ENCODE data around the gene MYOC.

The MYOC gene

DNA sequence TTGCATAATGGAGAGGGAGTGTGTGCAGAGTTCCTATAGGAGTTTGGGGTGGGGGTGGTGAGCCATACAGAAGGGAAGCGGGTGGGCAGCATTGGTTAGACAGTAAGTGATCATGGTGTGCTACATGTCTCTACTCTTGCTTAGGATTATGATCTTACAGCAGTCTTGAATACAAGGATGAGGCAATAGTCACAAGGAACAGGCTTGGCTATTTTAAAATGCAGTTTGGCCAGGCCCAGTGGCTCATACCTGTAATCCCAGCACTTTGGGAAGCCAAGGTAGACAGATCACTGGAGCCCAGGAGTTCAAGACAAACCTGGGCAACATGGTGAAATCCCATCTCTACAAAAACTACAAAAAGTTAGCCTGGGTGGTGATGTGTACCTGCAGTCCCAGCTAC is 12.3 kb downstream of the MYOC start:
- H3K4me3 ChIP-seq (ENCODE audit: low read depth, low read length), result no peak overlapping the region
- TF ChIP-seq, protein P1, sequence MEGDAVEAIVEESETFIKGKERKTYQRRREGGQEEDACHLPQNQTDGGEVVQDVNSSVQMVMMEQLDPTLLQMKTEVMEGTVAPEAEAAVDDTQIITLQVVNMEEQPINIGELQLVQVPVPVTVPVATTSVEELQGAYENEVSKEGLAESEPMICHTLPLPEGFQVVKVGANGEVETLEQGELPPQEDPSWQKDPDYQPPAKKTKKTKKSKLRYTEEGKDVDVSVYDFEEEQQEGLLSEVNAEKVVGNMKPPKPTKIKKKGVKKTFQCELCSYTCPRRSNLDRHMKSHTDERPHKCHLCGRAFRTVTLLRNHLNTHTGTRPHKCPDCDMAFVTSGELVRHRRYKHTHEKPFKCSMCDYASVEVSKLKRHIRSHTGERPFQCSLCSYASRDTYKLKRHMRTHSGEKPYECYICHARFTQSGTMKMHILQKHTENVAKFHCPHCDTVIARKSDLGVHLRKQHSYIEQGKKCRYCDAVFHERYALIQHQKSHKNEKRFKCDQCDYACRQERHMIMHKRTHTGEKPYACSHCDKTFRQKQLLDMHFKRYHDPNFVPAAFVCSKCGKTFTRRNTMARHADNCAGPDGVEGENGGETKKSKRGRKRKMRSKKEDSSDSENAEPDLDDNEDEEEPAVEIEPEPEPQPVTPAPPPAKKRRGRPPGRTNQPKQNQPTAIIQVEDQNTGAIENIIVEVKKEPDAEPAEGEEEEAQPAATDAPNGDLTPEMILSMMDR (IDR thresholded peaks at IDR 0.05; ENCODE audit: insufficient read depth, low read depth, low read length, missing control alignments), result no peak
- DNase-seq (ENCODE audit: low read depth), result no peak

DNA sequence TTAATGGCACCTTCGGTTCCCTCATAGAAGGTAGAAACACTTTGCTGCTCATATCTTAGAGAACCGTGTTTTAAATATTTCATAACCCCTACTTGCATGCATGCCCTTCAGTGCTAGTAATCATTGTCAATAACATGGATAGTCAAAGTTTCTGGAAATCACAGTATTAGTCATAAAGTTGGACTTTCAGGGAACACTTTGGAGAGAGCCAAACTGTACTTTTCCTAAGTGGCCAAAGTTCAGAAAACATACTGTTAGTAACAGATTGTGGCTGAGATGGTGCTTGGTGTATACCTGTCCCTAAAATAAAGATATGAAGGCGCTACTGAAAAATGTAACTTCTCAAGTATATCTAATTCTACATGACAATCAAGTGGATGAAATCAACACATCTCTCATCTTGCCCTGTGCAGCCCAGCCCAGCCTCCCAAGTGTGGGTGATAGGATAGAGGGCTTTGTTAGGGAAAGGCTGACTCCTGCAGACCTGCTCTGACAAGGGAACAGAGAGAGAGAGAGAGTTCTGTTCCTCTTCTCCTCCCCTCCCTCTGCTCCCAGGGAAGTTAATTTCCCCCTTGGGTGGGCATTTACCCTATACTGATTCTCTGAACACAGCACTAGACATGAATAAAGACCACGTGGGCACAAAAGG is 14.4 kb downstream of the MYOC start:
- TF ChIP-seq, protein P1 (IDR thresholded peaks at IDR 0.05; ENCODE audit: insufficient read depth, low read depth, low read length, missing control alignments), result no peak
- no peak for DNase-seq (ENCODE audit: low read depth)

DNA sequence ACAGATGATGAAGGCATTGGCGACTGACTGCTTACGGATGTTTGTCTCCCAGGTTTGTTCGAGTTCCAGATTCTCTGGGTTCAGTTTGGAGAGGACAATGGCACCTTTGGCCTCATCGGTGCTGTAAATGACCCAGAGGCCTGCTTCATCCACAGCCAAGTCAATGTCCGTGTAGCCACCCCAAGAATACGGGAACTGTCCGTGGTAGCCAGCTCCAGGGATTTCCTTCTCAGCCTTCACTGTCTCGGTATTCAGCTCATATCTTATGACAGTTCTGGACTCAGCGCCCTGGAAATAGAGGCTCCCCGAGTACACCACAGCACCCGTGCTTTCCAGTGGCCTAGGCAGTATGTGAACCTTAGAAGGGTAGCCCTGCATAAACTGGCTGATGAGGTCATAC is 16.3 kb downstream of the MYOC start:
- DNase-seq (ENCODE audit: low read depth), result no peak
- TF ChIP-seq, protein P1 (IDR thresholded peaks at IDR 0.05; ENCODE audit: insufficient read depth, low read depth, low read length, missing control alignments), result no peak
- H3K4me3 ChIP-seq (ENCODE audit: low read depth, low read length), result no peak overlapping the region

More for the DNA sequence above, 14.4 kb downstream of the MYOC start:
- no peak overlapping the region for H3K4me3 ChIP-seq (ENCODE audit: low read depth, low read length)

DNA sequence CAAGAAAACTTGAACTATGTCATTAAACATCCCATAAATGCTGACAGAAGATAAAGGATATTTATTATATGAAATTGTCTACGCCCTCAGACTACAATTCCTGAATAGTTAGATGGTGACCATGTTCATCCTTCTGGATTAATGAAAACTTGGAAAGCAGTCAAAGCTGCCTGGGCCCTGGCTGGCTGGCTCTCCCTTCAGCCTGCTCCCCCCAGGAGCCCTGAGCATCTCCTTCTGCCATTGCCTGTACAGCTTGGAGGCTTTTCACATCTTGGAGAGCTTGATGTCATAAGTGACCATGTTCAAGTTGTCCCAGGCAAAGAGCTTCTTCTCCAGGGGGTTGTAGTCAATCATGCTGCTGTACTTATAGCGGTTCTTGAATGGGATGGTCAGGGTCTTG is 16.8 kb downstream of the MYOC start:
- TF ChIP-seq, protein P1 (IDR thresholded peaks at IDR 0.05; ENCODE audit: insufficient read depth, low read depth, low read length, missing control alignments), result no peak
- DNase-seq (ENCODE audit: low read depth), result no peak
- H3K4me3 ChIP-seq (ENCODE audit: low read depth, low read length), result no peak overlapping the region

DNA sequence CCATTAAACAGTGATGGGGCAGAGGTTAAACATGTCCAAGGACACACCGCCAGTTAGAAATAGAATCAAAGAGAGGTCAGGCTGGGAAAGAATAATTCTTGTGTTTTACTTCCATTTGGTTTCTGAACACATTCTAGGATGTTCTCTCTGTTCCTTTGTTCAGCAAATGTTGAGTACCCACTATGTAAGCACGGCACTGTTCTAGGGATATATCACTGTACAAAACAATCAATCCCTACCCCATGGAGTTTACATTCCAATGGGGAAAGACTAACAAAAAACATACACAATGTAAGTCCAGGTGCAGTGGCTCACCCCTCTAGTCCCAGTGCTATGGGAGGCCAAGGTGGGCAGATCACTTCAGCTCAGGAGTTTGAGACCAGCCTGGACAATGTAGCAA is 24.3 kb downstream of the MYOC start:
- no peak overlapping the region for H3K4me3 ChIP-seq (ENCODE audit: low read depth, low read length)
- TF ChIP-seq, protein P1 (IDR thresholded peaks at IDR 0.05; ENCODE audit: insufficient read depth, low read depth, low read length, missing control alignments), result no peak
- no peak for DNase-seq (ENCODE audit: low read depth)

DNA sequence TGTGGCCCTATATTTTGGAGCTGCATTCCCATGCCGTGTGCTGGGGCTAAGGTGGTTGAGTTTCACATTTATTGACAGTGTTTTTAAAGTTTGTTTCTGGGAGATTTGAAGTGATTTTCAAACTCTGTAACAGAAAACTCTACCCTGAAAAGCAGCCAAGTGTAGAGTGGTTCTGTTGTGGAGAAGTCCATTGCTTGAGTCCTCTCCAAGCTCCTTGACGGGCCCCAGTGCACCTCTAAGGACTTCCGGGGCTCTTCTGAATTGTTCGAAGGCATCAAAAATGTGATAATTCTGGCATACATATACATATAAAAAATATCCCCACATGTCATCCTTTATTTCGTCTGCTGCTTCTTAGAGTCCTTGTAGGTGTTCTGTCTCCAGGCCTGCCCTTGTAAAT is 25.5 kb downstream of the MYOC start:
- H3K4me3 ChIP-seq (ENCODE audit: low read depth, low read length), result no peak overlapping the region
- DNase-seq (ENCODE audit: low read depth), result no peak
- TF ChIP-seq, protein P1 (IDR thresholded peaks at IDR 0.05; ENCODE audit: insufficient read depth, low read depth, low read length, missing control alignments), result no peak

DNA sequence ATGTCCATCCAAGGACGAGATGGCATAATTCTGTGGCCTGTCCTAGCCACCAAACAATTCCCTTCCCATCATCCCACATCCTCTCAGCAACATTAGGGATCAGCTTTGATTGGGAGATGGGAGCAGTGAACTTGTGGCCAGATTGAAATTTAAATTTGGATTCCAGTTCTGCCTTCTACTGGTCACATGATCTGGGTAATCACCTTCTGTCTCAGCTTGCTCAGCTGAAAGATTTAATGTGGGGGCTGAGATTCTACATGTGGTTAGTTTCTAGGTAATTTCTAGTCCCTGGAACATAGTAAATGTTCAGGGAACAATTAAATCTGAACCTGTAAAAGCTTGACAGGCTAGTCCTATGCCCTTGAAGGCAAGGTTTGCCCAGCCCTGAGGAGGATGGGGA is 27.3 kb downstream of the MYOC start:
- TF ChIP-seq, protein P1 (IDR thresholded peaks at IDR 0.05; ENCODE audit: insufficient read depth, low read depth, low read length, missing control alignments), result no peak
- no peak for DNase-seq (ENCODE audit: low read depth)
- no peak overlapping the region for H3K4me3 ChIP-seq (ENCODE audit: low read depth, low read length)

Data from GM12865 (cell line).